Retina (tissue), 1 donor: ENCODE data around the gene SDR39U1.

Source experiments
- DNase-seq: peaks from one replicate; pipeline ENCODE4 v3.0.0-alpha.2; 2016

Gene SDR39U1

GRCh38 chr14:24408764-24409163, 33.8 kb downstream of the SDR39U1 start:
- no peak for DNase-seq

GRCh38 chr14:24407608-24408325, 34.8 kb downstream of the SDR39U1 start:
- no peak for DNase-seq

GRCh38 chr14:24406416-24406815, 36.2 kb downstream of the SDR39U1 start:
- no peak for DNase-seq

- no peak for DNase-seq
Measured at GRCh38 chr14:24404814-24405213, 37.8 kb downstream of the SDR39U1 start.

- no peak for DNase-seq
Measured at GRCh38 chr14:24403294-24403998, 39.1 kb downstream of the SDR39U1 start.

GRCh38 chr14:24401810-24402702, 40.5 kb downstream of the SDR39U1 start:
- DNase-seq = no peak

GRCh38 chr14:24399999-24400718, 42.4 kb downstream of the SDR39U1 start:
- no peak for DNase-seq

- DNase-seq = no peak
Measured at GRCh38 chr14:24399447-24399822, 43.1 kb downstream of the SDR39U1 start.

GRCh38 chr14:24398653-24399446, 43.7 kb downstream of the SDR39U1 start, which contains the start of gene NYNRIN:
Gene NYNRIN (plus strand): TSS chr14:24399003. CDS start chr14:24399247, 244 bp downstream.
- DNase-seq = peak; percentile 55

- DNase-seq = peak; percentile 65
Measured at GRCh38 chr14:24398293-24398652, 44.3 kb downstream of the SDR39U1 start.

GRCh38 chr14:24397639-24398292, 44.8 kb downstream of the SDR39U1 start:
- DNase-seq = no peak

- no peak for DNase-seq
Measured at GRCh38 chr14:24395609-24396582, 46.7 kb downstream of the SDR39U1 start.

GRCh38 chr14:24394275-24394674, 48.3 kb downstream of the SDR39U1 start:
- DNase-seq = no peak

GRCh38 chr14:24392325-24393091, 50.1 kb downstream of the SDR39U1 start:
- DNase-seq = no peak

- DNase-seq = no peak
Measured at GRCh38 chr14:24390701-24391468, 51.7 kb downstream of the SDR39U1 start.
